Measurements from ENCODE around the gene CADPS. TPM values are rescaled to one million over a fixed set of nuclear protein-coding genes. Genes with fewer than 3 reads are reported as not detected.

CADPS gene
- polyA plus RNA-seq, 1 experiment = not detected

DNA sequence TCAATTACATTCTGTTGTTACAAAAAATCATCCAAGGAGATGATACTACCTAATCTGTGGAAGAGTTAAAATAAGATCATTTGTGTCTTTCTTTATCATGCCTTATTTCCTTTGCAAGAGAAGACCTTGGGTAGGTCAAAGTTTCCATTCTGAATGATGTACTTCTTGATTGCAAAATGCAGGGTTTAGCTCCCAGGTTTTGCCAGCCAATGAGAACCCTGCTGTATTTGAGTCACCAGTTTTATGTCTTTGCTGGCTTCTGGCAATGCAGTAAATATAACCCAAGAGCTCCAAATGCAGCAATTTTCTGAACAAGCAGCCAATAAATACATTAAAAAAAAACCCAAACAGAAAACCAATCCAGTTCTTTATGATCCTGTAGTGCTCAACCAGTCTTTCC, 204.9 kb downstream of the CADPS start:
- TF ChIP-seq, protein P1, sequence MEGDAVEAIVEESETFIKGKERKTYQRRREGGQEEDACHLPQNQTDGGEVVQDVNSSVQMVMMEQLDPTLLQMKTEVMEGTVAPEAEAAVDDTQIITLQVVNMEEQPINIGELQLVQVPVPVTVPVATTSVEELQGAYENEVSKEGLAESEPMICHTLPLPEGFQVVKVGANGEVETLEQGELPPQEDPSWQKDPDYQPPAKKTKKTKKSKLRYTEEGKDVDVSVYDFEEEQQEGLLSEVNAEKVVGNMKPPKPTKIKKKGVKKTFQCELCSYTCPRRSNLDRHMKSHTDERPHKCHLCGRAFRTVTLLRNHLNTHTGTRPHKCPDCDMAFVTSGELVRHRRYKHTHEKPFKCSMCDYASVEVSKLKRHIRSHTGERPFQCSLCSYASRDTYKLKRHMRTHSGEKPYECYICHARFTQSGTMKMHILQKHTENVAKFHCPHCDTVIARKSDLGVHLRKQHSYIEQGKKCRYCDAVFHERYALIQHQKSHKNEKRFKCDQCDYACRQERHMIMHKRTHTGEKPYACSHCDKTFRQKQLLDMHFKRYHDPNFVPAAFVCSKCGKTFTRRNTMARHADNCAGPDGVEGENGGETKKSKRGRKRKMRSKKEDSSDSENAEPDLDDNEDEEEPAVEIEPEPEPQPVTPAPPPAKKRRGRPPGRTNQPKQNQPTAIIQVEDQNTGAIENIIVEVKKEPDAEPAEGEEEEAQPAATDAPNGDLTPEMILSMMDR (IDR thresholded peaks at IDR 0.05; ENCODE audit: insufficient read depth, low read depth, low read length) = no peak
- peaks cover 1% of the 10 kb centered on the region; the same call in 1 of the 2 replicates for H3K27me3 ChIP-seq (ENCODE audit: control insufficient read depth, insufficient read depth, low read length)
- POLR2A ChIA-PET = no interaction called here
- no peak overlapping the region for H3K4me3 ChIP-seq (ENCODE audit: low read depth, low read length)
- H3K36me3 ChIP-seq (ENCODE audit: control insufficient read depth, insufficient read depth, low read length) = no peaks in the 10 kb centered on the region
- CTCF ChIA-PET = interaction anchor here (1.6 kb wide), 1 partner anchor 558 kb away, joined by 6 read pairs; no protein-coding TSS in a partner anchor
- DNase-seq (ENCODE audit: low read depth) = no peak

DNA sequence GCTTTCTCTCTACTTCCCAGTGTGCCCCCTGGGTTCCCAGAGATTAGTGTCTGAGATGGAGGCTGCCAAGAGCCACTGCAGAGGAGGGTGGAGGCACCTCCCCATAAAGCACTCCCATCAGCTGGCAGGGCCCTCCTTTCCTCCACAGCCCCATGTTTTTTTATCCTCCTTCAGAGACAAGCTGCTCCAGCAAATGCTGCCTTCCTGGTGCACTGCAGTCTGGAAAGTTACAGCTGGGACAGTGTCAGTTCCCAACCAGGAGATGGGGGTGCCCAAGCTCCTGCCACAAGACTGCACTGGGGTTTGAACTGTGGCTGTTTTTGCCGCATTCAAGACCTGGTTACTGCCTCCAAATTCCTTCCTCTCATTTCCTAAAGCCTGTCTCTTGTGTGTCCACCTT, 206.1 kb downstream of the CADPS start:
- TF ChIP-seq, protein P1 (IDR thresholded peaks at IDR 0.05; ENCODE audit: insufficient read depth, low read depth, low read length) = no peak
- POLR2A ChIA-PET = no interaction called here
- H3K4me3 ChIP-seq (ENCODE audit: low read depth, low read length) = no peak overlapping the region
- no peaks in the 10 kb centered on the region for H3K36me3 ChIP-seq (ENCODE audit: control insufficient read depth, insufficient read depth, low read length)
- no peak for DNase-seq (ENCODE audit: low read depth)
- CTCF ChIA-PET = interaction anchor here (1.4 kb wide), 1 partner anchor 10 kb away, joined by 4 read pairs; no protein-coding TSS in a partner anchor
- peaks cover 1% of the 10 kb centered on the region; the same call in 1 of the 2 replicates for H3K27me3 ChIP-seq (ENCODE audit: control insufficient read depth, insufficient read depth, low read length)

DNA sequence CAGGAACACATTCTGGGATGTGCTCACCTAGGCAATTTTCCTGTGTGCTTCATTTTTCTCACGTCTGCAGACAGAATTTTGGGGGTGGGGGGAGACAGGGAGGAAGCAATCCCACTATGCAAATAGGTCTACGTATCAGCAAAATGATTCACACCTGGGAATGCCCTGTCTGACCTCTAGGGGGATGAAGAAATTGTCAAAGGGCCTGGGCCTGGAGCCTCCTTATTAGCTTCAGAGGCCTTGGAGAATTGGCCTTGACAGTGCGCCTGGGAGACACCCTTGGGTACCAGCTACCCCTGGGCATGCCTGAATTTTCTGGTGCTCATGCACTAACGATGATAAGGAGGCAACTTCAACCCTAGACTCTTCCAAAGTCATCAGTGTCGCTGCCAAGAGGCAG, 207.5 kb downstream of the CADPS start:
- no peak for DNase-seq (ENCODE audit: low read depth)
- H3K36me3 ChIP-seq (ENCODE audit: control insufficient read depth, insufficient read depth, low read length) = no peaks in the 10 kb centered on the region
- H3K4me3 ChIP-seq (ENCODE audit: low read depth, low read length) = no peak overlapping the region
- peaks cover 1% of the 10 kb centered on the region; the same call in 1 of the 2 replicates for H3K27me3 ChIP-seq (ENCODE audit: control insufficient read depth, insufficient read depth, low read length)
- ChIA-PET POLR2A (no interaction called here), CTCF (interaction anchor here (1.0 kb wide), 1 partner anchor 9 kb away, joined by 3 read pairs; no protein-coding TSS in a partner anchor)
- TF ChIP-seq, protein P1 (IDR thresholded peaks at IDR 0.05; ENCODE audit: insufficient read depth, low read depth, low read length) = 0 out of 2 replicates have a peak, but pooled peaks have one; percentile 3

DNA sequence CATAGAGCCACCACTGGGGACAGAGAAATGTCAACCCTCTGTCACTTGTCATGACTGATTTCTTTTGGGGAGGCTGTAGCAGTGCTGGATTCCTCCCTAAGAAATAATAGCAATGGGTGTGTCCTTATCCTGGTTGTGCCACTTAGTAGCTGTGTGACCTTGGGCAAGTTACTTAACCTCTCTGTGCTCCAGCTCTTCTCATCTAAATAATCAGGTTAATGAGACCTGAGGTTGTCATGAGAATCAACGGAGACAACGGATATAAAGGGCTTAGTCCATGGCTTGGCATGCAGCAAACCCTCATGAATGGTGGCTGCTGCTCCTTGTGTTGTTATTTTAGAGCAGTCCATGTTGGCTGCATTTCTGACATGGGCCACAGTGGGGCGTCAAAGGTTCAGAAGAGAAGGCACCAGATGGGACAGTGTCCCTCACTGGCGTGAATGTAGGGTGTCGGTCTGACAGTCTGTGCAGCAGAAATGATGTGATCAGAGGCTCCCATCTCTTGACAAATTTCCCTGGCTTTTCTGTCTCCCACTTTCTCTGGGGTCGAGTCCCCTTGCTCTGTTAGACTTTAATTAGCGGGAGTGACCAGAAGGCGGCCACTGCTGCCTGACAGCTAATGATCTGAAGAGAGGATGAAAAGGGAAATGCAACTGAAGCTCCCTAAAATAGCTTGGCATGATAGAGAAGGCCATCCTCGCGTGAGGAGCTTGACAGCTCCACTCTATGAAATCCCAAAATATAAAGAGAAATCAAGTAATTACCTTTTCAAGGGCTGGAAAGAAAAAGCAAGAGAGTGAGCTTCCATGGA, 209.4 kb downstream of the CADPS start:
- H3K27me3 ChIP-seq (ENCODE audit: control insufficient read depth, insufficient read depth, low read length) = peaks cover 1% of the 10 kb centered on the region; the same call in 1 of the 2 replicates
- POLR2A ChIA-PET = no interaction called here
- CTCF ChIA-PET = interaction anchor here (0.5 to 2.4 kb wide), 10 partner anchors 9 to 566 kb away, joined by 3 to 6 read pairs (median 3); no protein-coding TSS in a partner anchor
- H3K4me3 ChIP-seq (ENCODE audit: low read depth, low read length) = no peak overlapping the region
- no peak for DNase-seq (ENCODE audit: low read depth)
- TF ChIP-seq, protein P1 (IDR thresholded peaks at IDR 0.05; ENCODE audit: insufficient read depth, low read depth, low read length) = peak; percentile 54
- H3K36me3 ChIP-seq (ENCODE audit: control insufficient read depth, insufficient read depth, low read length) = no peaks in the 10 kb centered on the region

DNA sequence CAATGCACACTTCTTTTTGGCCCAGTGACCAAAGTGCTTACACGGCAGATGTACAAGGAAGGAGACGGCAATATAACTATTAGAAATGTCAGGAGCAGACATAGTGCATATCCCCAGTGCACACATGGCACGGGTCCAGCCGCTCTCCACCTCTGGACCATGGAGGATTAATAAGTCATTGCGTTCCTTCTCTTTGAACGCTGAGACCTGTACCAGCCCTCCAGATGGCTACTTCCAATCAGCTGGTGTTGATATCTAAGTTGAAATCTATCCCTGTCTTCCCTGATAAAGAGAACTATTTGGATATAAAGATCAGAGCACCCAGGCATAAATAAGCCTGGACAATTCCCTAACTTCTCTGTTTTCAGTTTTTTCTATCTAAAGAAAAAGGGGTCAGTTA, 212.5 kb downstream of the CADPS start:
- H3K36me3 ChIP-seq (ENCODE audit: control insufficient read depth, insufficient read depth, low read length) = no peaks in the 10 kb centered on the region
- ChIA-PET CTCF (interaction anchor here (0.6 kb wide), 1 partner anchor 561 kb away, joined by 3 read pairs; no protein-coding TSS in a partner anchor), POLR2A (no interaction called here)
- no peak overlapping the region for H3K4me3 ChIP-seq (ENCODE audit: low read depth, low read length)
- no peak for DNase-seq (ENCODE audit: low read depth)
- H3K27me3 ChIP-seq (ENCODE audit: control insufficient read depth, insufficient read depth, low read length) = peaks cover 1% of the 10 kb centered on the region; the same call in 1 of the 2 replicates
- TF ChIP-seq, protein P1 (IDR thresholded peaks at IDR 0.05; ENCODE audit: insufficient read depth, low read depth, low read length) = no peak
